ENCODE data around the gene ZNF521. TPM values are rescaled to one million over a fixed set of nuclear protein-coding genes. Genes with fewer than 3 reads are reported as not detected.

The ZNF521 gene
- total RNA-seq, 1 experiment from 2014 or later, result not detected

DNA sequence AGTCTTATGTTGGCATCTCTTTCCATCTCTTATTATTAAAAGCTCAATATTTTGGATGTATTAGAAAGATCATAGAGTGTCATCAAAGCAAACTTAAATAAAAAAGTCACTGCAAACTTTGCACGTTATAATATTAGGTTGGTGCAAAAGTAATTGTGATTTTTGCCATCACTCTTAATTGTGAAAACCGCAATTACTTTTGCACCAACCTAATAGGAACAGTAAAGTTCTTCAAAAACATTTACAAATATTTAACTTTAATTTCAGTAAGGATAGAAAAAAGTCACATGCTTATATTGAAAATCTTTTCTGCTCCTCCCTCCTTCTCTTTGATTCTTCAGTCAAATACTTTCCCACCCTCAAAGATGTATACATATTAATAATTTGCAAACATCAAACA, 51.5 kb downstream of the ZNF521 start:
- H3K36me3 ChIP-seq (ENCODE audit: low read depth), result no peaks in the 10 kb centered on the region
- no peak for DNase-seq
- POLR2A ChIA-PET (ENCODE audit: unreplicated experiment), result no interaction called here
- H3K4me2 ChIP-seq, result no peak overlapping the region
- no peaks in the 10 kb centered on the region for H4K20me1 ChIP-seq (ENCODE audit: insufficient read depth)
- no peak overlapping the region for H3K4me3 ChIP-seq
- intact Hi-C loops (cut with micrococcal nuclease; ENCODE audit: unreplicated experiment), result no loop called here
- H3F3A ChIP-seq (ENCODE audit: insufficient read depth, low read depth), result no peaks in the 10 kb centered on the region
- H3K27me3 ChIP-seq (ENCODE audit: insufficient read depth, low read depth), result no peaks in the 10 kb centered on the region
- CTCF ChIA-PET, result no interaction called here
- H3K9me3 ChIP-seq (ENCODE audit: insufficient read depth, low read depth), result no peaks in the 10 kb centered on the region
- no peaks in the 10 kb centered on the region for H3K79me2 ChIP-seq (ENCODE audit: low read depth)
- no peaks in the 10 kb centered on the region for H3K9me2 ChIP-seq (ENCODE audit: insufficient read depth)
- H3K4me1 ChIP-seq (replicated peaks; ENCODE audit: insufficient read depth), result no peaks in the 10 kb centered on the region
- no peak overlapping the region for H2AFZ ChIP-seq
- no peak overlapping the region for H3K27ac ChIP-seq
- no TSS peak for BruUV-seq (replicated peaks)
- TF ChIP-seq EZH2 (IDR thresholded peaks at IDR 0.05; ENCODE audit: low read depth), result no peak
- TF ChIP-seq, protein P1, sequence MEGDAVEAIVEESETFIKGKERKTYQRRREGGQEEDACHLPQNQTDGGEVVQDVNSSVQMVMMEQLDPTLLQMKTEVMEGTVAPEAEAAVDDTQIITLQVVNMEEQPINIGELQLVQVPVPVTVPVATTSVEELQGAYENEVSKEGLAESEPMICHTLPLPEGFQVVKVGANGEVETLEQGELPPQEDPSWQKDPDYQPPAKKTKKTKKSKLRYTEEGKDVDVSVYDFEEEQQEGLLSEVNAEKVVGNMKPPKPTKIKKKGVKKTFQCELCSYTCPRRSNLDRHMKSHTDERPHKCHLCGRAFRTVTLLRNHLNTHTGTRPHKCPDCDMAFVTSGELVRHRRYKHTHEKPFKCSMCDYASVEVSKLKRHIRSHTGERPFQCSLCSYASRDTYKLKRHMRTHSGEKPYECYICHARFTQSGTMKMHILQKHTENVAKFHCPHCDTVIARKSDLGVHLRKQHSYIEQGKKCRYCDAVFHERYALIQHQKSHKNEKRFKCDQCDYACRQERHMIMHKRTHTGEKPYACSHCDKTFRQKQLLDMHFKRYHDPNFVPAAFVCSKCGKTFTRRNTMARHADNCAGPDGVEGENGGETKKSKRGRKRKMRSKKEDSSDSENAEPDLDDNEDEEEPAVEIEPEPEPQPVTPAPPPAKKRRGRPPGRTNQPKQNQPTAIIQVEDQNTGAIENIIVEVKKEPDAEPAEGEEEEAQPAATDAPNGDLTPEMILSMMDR (conservative IDR thresholded peaks at IDR 0.05), result no peak

DNA sequence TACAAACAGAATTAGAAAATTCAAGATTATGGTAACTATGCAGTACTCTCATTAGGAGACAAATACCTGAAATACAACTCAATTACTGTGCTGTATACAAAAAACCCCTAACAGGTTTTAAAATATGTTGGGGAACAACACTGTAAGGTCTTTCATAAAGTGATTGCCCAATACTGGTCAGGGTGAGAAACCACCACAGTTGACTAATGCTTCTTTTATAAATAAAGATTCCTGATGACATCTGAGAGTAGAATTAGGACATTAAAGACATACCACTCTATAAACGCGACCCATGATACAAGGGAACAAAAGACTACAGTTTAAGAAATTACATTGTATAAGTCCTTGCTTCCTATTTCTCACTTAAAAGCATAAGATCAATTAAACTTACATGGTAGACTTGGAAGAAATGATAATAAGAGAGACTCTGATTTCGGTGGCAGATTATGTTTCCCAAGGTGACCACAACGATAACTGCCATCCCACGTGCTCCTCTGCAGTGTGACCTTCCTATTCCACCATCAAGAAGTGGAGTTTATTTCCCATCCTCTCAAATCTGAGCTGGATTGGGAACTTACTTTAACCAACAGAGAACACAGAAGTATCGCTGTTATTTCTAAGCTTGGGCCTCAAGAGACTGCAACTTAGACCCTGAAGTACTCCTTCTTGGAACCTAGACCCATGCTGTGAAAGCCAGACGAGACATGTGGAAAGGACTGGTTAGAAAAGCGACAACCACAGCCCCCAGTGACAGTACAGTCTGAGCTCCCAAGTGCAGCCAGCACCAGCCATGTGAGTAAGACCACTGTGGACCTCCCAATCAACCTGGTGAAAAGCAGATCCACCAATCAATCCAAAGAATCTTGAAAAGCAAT, 52.3 kb downstream of the ZNF521 start:
- intact Hi-C loops (cut with micrococcal nuclease; ENCODE audit: unreplicated experiment), result no loop called here
- Histone ChIP-seq H3K36me3 (ENCODE audit: low read depth) (no peaks in the 10 kb centered on the region), H3K9me3 (ENCODE audit: insufficient read depth, low read depth) (no peaks in the 10 kb centered on the region), H3K27ac (no peak overlapping the region), H4K20me1 (ENCODE audit: insufficient read depth) (no peaks in the 10 kb centered on the region), H3K9me2 (ENCODE audit: insufficient read depth) (no peaks in the 10 kb centered on the region), H3K4me2 (no peak overlapping the region), H3K4me1 (replicated peaks; ENCODE audit: insufficient read depth) (no peaks in the 10 kb centered on the region), H3K27me3 (ENCODE audit: insufficient read depth, low read depth) (no peaks in the 10 kb centered on the region), H3K4me3 (no peak overlapping the region), H2AFZ (no peak overlapping the region), H3K79me2 (ENCODE audit: low read depth) (no peaks in the 10 kb centered on the region), H3F3A (ENCODE audit: insufficient read depth, low read depth) (no peaks in the 10 kb centered on the region)
- TF ChIP-seq, protein P1 (conservative IDR thresholded peaks at IDR 0.05), result no peak
- no peak for TF ChIP-seq EZH2 (IDR thresholded peaks at IDR 0.05; ENCODE audit: low read depth)
- DNase-seq, result no peak
- CTCF ChIA-PET, result interaction anchor here (0.5 kb wide), 1 partner anchor 596 kb away, joined by 3 read pairs; no protein-coding TSS in a partner anchor
- POLR2A ChIA-PET (ENCODE audit: unreplicated experiment), result no interaction called here
- no TSS peak for BruUV-seq (replicated peaks)

DNA sequence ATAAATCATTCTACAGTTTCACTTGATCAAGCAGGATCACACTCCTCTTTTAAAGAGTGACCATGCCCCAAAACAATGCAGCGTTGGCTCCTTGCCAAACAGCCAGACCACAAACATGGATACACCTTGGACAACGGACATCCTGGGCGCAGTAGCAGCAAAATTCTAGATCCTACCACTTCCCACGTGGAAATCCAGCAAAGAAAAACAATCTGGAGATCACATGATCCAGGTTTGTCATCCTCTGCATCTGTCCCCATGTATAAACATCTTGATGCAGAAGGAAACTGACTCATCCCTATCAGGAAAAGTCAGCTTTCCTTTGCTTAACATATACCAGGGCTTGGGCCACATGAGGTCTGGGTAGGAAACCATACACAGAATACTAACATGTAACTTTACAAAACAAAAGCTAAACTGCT, 53.1 kb downstream of the ZNF521 start:
- no peaks in the 10 kb centered on the region for H3K27me3 ChIP-seq (ENCODE audit: insufficient read depth, low read depth)
- no peak overlapping the region for H2AFZ ChIP-seq
- H3K27ac ChIP-seq, result no peak overlapping the region
- H3K9me3 ChIP-seq (ENCODE audit: insufficient read depth, low read depth), result no peaks in the 10 kb centered on the region
- TF ChIP-seq, protein P1 (conservative IDR thresholded peaks at IDR 0.05), result no peak
- H3K4me1 ChIP-seq (replicated peaks; ENCODE audit: insufficient read depth), result no peaks in the 10 kb centered on the region
- peak in 1 of 2 experiments; percentile 0 for DNase-seq
- H3K36me3 ChIP-seq (ENCODE audit: low read depth), result no peaks in the 10 kb centered on the region
- no peak overlapping the region for H3K4me2 ChIP-seq
- no peak overlapping the region for H3K4me3 ChIP-seq
- no peaks in the 10 kb centered on the region for H3K79me2 ChIP-seq (ENCODE audit: low read depth)
- no peaks in the 10 kb centered on the region for H3K9me2 ChIP-seq (ENCODE audit: insufficient read depth)
- no TSS peak for BruUV-seq (replicated peaks)
- no peaks in the 10 kb centered on the region for H3F3A ChIP-seq (ENCODE audit: insufficient read depth, low read depth)
- intact Hi-C loops (cut with micrococcal nuclease; ENCODE audit: unreplicated experiment), result no loop called here
- POLR2A ChIA-PET (ENCODE audit: unreplicated experiment), result no interaction called here
- no peaks in the 10 kb centered on the region for H4K20me1 ChIP-seq (ENCODE audit: insufficient read depth)
- CTCF ChIA-PET, result no interaction called here

Data from PC-9 (cell line).